Bronchial epithelial cell (primary cell): ENCODE data around the gene SLC25A46. TPM values are rescaled to one million over a fixed set of nuclear protein-coding genes. Genes with fewer than 3 reads are reported as not detected.

ENCODE experiments used
- DNase-seq: peaks from one replicate; pipeline ENCODE4 v3.0.0-alpha.2; 2010; ENCODE audit warnings: low read depth
- FAIRE-seq: peaks from 2 replicates; lab custom pipeline; 2011; peaks lifted over from hg19 to GRCh38; lab: Jason Lieb, UNC
- H3K27me3 ChIP-seq: 2 replicates; pipeline ENCODE4 v1.5.1; 2011; ENCODE audit warnings: low read length; ENCODE audit not compliant: control insufficient read depth, insufficient read depth
- H3K36me3 ChIP-seq: 2 replicates; pipeline ENCODE4 v1.5.1; 2011; ENCODE audit warnings: low read length; ENCODE audit not compliant: control insufficient read depth, insufficient read depth
- H3K4me3 ChIP-seq: 2 replicates; pipeline ENCODE4 v1.5.1; 2011; ENCODE audit warnings: mild to moderate bottlenecking, low read depth, low read length, control low read depth
- total RNA-seq: library from RNA; depleted of rRNA; stranded (reverse); fragments of >200 nt; gene quantifications from 2 replicates; pipeline ENCODE4 v1.2.1, GENCODE V29; 2014
- TF ChIP-seq, protein P1 (sequence below): IDR thresholded peaks from 2 replicates; pipeline ENCODE4 v1.5.1; 2011; ENCODE audit warnings: mild to moderate bottlenecking, moderate library complexity, low read length, control low read depth, inconsistent platforms; ENCODE audit not compliant: insufficient read depth, severe bottlenecking

The SLC25A46 gene
- total RNA-seq, 1 donor from 2014 or later: 40.8 TPM

DNA sequence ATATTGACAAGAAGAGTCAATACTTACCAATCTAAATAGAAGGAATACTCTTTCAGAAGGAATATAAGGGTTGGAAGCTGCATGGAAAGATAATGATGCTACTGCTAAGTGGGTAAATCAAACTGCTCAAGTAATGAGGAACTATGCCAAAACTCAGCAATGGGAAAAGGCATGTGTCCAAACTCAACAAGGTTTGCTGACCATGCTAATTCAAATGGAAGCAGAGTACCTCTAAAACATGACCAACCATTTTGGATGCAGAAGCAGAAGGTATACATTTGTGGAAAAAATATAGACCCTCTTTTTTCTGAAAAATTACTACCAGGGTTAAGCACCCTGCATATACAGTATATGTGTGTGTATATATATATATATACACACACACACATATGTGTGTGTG is 33.5 kb upstream of the SLC25A46 start:
- Histone ChIP-seq H3K4me3 (no peak overlapping the region), H3K36me3 (no peaks in the 10 kb centered on the region), H3K27me3 (no peaks in the 10 kb centered on the region)
- DNase-seq (no peak), FAIRE-seq (no peak)
- TF ChIP-seq, protein P1, sequence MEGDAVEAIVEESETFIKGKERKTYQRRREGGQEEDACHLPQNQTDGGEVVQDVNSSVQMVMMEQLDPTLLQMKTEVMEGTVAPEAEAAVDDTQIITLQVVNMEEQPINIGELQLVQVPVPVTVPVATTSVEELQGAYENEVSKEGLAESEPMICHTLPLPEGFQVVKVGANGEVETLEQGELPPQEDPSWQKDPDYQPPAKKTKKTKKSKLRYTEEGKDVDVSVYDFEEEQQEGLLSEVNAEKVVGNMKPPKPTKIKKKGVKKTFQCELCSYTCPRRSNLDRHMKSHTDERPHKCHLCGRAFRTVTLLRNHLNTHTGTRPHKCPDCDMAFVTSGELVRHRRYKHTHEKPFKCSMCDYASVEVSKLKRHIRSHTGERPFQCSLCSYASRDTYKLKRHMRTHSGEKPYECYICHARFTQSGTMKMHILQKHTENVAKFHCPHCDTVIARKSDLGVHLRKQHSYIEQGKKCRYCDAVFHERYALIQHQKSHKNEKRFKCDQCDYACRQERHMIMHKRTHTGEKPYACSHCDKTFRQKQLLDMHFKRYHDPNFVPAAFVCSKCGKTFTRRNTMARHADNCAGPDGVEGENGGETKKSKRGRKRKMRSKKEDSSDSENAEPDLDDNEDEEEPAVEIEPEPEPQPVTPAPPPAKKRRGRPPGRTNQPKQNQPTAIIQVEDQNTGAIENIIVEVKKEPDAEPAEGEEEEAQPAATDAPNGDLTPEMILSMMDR: no peak

GRCh38 chr5:110707260-110707844 is 31.5 kb upstream of the SLC25A46 start:
- Histone ChIP-seq H3K27me3 (no peaks in the 10 kb centered on the region), H3K4me3 (no peak overlapping the region), H3K36me3 (no peaks in the 10 kb centered on the region)
- peak; percentile 76 for FAIRE-seq
- DNase-seq: no peak
- TF ChIP-seq, protein P1: no peak

DNA sequence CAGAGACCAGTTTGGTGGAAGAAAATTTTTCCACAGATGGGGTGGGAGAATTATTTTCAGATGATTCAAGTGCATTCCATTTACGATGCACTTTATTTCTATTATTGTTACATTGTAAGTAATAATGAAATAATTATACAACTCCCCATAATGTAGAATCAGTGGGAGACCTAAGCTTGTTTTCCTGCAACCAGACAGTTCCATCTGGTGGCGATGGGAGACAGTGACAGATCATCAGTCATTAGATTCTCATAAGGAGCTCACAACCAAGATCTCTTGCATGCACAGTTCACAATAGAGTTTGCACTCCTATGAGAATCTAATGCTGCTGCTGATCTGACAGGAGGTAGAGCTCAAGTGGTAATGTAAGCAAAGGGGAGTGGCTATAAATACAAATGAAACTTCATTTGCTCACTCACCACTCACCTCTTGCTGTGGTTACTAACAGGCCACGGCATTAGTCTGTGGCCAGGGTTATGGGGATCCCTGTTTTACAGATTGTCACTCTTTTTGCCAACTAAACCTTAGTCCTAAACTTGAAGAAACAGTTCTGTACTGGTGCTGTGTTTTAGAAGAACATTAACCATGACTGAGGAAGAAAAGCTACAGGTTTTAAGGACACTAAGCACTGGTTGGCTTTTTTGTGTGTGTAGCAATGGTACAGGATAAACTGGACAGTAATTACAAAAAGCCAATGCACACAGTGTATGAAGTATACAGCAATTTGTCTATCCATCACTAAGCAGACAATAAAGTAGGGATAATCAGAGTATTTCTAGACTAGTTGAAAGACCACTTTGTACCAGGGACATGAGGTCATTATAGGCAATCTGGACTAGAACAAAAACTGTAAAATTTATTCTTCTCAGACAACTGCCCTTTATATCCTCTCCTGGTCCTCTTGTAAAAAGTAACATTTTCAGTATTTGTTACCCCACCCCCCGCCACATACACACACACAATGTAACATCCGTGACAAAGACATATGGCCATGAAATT is 22.3 kb upstream of the SLC25A46 start:
- Histone ChIP-seq H3K36me3 (no peaks in the 10 kb centered on the region), H3K4me3 (no peak overlapping the region), H3K27me3 (no peaks in the 10 kb centered on the region)
- TF ChIP-seq, protein P1: no peak
- no peak for FAIRE-seq
- DNase-seq: no peak

DNA sequence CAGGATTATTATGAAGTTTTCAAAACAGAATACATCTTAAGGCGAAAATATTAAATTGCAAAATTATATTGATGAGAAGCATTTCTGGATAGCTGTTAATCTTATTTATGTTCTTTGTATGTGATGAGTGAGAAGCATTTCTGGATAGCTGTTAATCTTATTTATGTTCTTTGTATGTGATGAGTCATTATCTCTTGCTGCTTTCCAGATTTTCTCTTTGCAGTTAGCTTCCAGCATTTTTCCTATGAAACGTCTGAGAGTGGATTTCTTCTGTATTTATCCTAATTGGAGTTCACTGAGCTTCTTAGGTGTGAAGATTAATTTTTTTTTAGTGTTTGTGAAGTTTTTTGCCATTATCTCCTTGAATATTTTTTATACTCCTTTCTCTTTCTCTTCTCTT is 20.5 kb upstream of the SLC25A46 start:
- Histone ChIP-seq H3K36me3 (no peaks in the 10 kb centered on the region), H3K4me3 (no peak overlapping the region), H3K27me3 (no peaks in the 10 kb centered on the region)
- FAIRE-seq (no peak), DNase-seq (no peak)
- TF ChIP-seq, protein P1: no peak

- FAIRE-seq (peak; percentile 40), DNase-seq (peak; percentile 89)
- Histone ChIP-seq H3K36me3 (no peaks in the 10 kb centered on the region), H3K4me3 (peak within 1 kb of the TSS; percentile 44), H3K27me3 (no peaks in the 10 kb centered on the region)
- TF ChIP-seq, protein P1: no peak
Measured at GRCh38 chr5:110726249-110727024, 12.4 kb upstream of the SLC25A46 start, which contains the start of gene TMEM232. Gene TMEM232, minus strand, starts transcription at chr5:110726671. Its CDS starts 59,319 bp downstream, at chr5:110667352.
